ENCODE results near the gene RPS6KA5.

The RPS6KA5 gene

DNA sequence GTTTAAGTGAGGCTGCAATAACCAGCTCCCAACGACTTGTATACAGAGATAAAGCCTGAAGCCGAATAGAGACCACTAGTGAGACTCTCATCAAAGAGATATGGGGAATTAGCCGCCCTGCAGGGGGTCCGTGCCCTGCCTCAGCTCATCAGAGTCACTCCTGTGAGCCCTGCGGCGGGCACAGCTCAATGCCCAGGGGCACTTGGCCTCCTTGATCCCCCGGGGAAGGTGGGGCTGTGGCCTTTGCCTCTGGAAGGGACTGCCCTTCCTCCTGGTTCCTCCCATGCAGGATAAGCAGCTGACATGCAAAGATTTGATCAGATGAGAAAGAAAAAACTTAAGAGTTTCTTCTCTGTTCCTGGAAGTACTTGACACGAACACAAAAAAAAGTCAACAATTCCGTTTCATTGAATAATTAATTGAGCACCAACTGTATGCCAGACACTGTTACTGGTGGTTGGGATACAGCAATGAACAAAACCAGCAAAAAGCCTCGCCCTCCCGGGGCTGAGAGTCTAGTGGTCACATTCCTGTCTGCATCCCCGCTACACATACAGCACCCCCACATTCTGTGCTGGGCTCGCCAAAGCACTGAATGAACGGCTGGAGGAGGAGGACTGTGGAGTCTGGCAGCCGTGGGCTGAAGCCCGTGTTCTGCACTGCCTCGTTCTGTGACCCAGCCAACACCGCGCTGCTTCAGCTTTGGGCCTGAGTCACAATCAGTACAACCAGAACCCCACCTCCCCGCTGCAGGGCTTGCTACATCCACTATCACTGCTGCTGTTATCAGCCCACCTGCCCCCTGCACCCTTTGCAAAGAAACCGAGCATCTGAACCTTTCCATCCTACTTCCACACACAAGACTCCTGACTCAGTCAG is 254.5 kb downstream of the RPS6KA5 start:
- Histone ChIP-seq H3K4me3 (ENCODE audit: low read length) (no peak overlapping the region), H3K4me1 (ENCODE audit: low read length) (peaks cover 15% of the 10 kb centered on the region), H3F3A (ENCODE audit: insufficient read depth, low read length) (no peaks in the 10 kb centered on the region), H3K9me2 (replicated peaks; ENCODE audit: insufficient read depth, low read length) (no peaks in the 10 kb centered on the region), H3K36me3 (replicated peaks; ENCODE audit: insufficient read depth, low read length) (no peaks in the 10 kb centered on the region), H3K4me2 (ENCODE audit: low read depth, low read length) (no peak overlapping the region), H4K20me1 (ENCODE audit: insufficient read depth, low read length) (no peaks in the 10 kb centered on the region), H3K9me3 (replicated peaks; ENCODE audit: insufficient read depth, low read length) (no peaks in the 10 kb centered on the region), H3K9ac (ENCODE audit: low read length) (no peak overlapping the region), H2AFZ (ENCODE audit: low read length) (no peak overlapping the region), H3K27me3 (replicated peaks; ENCODE audit: insufficient read depth, low read length) (no peaks in the 10 kb centered on the region), H3K79me2 (ENCODE audit: low read length) (peaks cover 17% of the 10 kb centered on the region), H3K27ac (ENCODE audit: low read length) (no peak overlapping the region)
- TF ChIP-seq, protein P1, sequence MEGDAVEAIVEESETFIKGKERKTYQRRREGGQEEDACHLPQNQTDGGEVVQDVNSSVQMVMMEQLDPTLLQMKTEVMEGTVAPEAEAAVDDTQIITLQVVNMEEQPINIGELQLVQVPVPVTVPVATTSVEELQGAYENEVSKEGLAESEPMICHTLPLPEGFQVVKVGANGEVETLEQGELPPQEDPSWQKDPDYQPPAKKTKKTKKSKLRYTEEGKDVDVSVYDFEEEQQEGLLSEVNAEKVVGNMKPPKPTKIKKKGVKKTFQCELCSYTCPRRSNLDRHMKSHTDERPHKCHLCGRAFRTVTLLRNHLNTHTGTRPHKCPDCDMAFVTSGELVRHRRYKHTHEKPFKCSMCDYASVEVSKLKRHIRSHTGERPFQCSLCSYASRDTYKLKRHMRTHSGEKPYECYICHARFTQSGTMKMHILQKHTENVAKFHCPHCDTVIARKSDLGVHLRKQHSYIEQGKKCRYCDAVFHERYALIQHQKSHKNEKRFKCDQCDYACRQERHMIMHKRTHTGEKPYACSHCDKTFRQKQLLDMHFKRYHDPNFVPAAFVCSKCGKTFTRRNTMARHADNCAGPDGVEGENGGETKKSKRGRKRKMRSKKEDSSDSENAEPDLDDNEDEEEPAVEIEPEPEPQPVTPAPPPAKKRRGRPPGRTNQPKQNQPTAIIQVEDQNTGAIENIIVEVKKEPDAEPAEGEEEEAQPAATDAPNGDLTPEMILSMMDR (IDR thresholded peaks at IDR 0.05; ENCODE audit: low read length): no peak
- TF ChIP-seq EZH2 (optimal IDR thresholded peaks at IDR 0.05; ENCODE audit: low read depth, low read length) (no peak), EZH2phosphoT487 (IDR thresholded peaks at IDR 0.05; ENCODE audit: low read length) (no peak)
- DNase-seq: no peak

DNA sequence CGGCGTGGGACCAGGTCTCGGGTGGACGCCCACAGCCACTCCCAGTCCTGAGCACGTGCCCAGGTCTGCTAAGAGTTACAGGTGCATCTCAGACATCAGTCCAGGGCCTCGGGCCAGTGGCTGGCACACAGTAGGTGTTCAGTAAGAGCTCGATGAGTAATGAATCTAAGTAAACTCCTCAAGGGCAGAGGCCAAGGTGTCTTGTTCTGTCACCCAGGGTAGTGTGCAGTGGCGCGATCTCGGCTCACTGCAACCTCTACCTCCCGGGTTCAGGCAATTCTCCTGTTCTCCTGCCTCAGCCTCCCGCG is 255.4 kb downstream of the RPS6KA5 start:
- Histone ChIP-seq H3F3A (ENCODE audit: insufficient read depth, low read length) (no peaks in the 10 kb centered on the region), H3K4me2 (ENCODE audit: low read depth, low read length) (no peak overlapping the region), H3K36me3 (replicated peaks; ENCODE audit: insufficient read depth, low read length) (no peaks in the 10 kb centered on the region), H3K4me1 (ENCODE audit: low read length) (peaks cover 15% of the 10 kb centered on the region), H3K9me3 (replicated peaks; ENCODE audit: insufficient read depth, low read length) (no peaks in the 10 kb centered on the region), H3K79me2 (ENCODE audit: low read length) (peaks cover 17% of the 10 kb centered on the region), H3K9ac (ENCODE audit: low read length) (no peak overlapping the region), H2AFZ (ENCODE audit: low read length) (no peak overlapping the region), H3K27me3 (replicated peaks; ENCODE audit: insufficient read depth, low read length) (no peaks in the 10 kb centered on the region), H3K9me2 (replicated peaks; ENCODE audit: insufficient read depth, low read length) (no peaks in the 10 kb centered on the region), H4K20me1 (ENCODE audit: insufficient read depth, low read length) (no peaks in the 10 kb centered on the region), H3K27ac (ENCODE audit: low read length) (no peak overlapping the region), H3K4me3 (ENCODE audit: low read length) (no peak overlapping the region)
- DNase-seq: no peak
- TF ChIP-seq, protein P1 (IDR thresholded peaks at IDR 0.05; ENCODE audit: low read length): no peak
- no peak for TF ChIP-seq EZH2 (optimal IDR thresholded peaks at IDR 0.05; ENCODE audit: low read depth, low read length)
- TF ChIP-seq EZH2phosphoT487 (IDR thresholded peaks at IDR 0.05; ENCODE audit: low read length): no peak

DNA sequence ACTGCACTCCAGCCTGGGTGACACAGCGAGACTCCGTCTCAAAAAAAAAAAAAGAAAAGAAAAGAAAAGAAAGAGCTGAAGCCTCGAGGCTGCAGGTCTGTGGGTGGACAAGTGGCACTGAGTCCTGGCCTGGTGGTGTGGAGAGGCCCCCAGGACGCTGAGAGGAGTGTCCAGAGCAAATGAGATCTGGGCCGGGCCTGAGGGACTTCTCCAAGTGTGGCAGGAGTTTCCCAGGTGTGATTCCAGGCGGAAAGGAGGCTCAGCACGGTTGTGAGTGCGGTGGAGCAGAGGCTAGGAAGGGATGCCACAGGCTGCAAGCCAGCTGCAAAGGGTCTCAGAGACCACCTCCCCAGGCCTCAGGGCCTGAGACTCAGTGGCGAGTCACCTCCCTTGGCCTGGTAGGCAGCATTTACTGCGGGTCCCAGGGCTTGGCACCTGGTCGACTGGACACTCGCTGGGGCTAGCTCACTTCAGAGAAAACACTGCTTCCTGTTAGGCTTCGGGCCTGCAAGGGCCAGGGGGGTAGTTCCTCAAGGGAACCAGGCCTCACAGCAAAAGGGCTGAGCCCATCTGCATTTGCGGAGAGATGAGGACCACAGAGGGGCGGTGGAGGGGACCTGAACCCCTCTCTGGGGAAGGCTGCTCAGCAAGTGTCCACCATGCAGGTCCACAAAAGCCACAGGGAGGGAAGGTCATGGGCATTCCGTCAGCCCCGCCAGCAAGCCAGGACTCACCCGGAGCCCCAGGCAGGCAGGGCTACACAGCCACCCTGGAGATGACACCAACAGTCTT is 256.0 kb downstream of the RPS6KA5 start:
- DNase-seq: no peak
- H3K4me2 ChIP-seq (ENCODE audit: low read depth, low read length): no peak overlapping the region
- no peaks in the 10 kb centered on the region for H3K9me2 ChIP-seq (replicated peaks; ENCODE audit: insufficient read depth, low read length)
- TF ChIP-seq EZH2phosphoT487 (IDR thresholded peaks at IDR 0.05; ENCODE audit: low read length) (no peak), EZH2 (optimal IDR thresholded peaks at IDR 0.05; ENCODE audit: low read depth, low read length) (no peak)
- TF ChIP-seq, protein P1 (IDR thresholded peaks at IDR 0.05; ENCODE audit: low read length): no peak
- no peak overlapping the region for H2AFZ ChIP-seq (ENCODE audit: low read length)
- no peak overlapping the region for H3K4me3 ChIP-seq (ENCODE audit: low read length)
- no peaks in the 10 kb centered on the region for H3K36me3 ChIP-seq (replicated peaks; ENCODE audit: insufficient read depth, low read length)
- no peaks in the 10 kb centered on the region for H3K27me3 ChIP-seq (replicated peaks; ENCODE audit: insufficient read depth, low read length)
- peaks cover 15% of the 10 kb centered on the region for H3K4me1 ChIP-seq (ENCODE audit: low read length)
- no peaks in the 10 kb centered on the region for H4K20me1 ChIP-seq (ENCODE audit: insufficient read depth, low read length)
- H3K9ac ChIP-seq (ENCODE audit: low read length): no peak overlapping the region
- H3K9me3 ChIP-seq (replicated peaks; ENCODE audit: insufficient read depth, low read length): no peaks in the 10 kb centered on the region
- no peaks in the 10 kb centered on the region for H3F3A ChIP-seq (ENCODE audit: insufficient read depth, low read length)
- H3K79me2 ChIP-seq (ENCODE audit: low read length): peaks cover 17% of the 10 kb centered on the region
- H3K27ac ChIP-seq (ENCODE audit: low read length): no peak overlapping the region
